Esophagus squamous epithelium (tissue), 4 donors: Measurements from ENCODE around the gene AP2A2.

Source experiments
- POLR2A ChIP-seq, 4 donors: fragments of 450-650 bp; IDR thresholded peaks; one replicate each; pipeline ENCODE4 v1.6.1; 2017; ENCODE audit warnings: antibody characterized with exemption in 4 of 4, mild to moderate bottlenecking in 4 of 4, moderate library complexity in 3 of 4
- TF ChIP-seq, protein P1 (sequence below), 6 experiments: fragments of 450-650 bp in 4 of 6; fragments of 200-600 bp in 2 of 6; sonication (generic) in 2 of 6; IDR thresholded peaks; one replicate each; pipeline ENCODE4 v1.5.1; 2016 to 2019; ENCODE audit warnings: antibody characterized with exemption in 6 of 6, mild to moderate bottlenecking in 4 of 6, moderate library complexity in 4 of 6

DNA sequence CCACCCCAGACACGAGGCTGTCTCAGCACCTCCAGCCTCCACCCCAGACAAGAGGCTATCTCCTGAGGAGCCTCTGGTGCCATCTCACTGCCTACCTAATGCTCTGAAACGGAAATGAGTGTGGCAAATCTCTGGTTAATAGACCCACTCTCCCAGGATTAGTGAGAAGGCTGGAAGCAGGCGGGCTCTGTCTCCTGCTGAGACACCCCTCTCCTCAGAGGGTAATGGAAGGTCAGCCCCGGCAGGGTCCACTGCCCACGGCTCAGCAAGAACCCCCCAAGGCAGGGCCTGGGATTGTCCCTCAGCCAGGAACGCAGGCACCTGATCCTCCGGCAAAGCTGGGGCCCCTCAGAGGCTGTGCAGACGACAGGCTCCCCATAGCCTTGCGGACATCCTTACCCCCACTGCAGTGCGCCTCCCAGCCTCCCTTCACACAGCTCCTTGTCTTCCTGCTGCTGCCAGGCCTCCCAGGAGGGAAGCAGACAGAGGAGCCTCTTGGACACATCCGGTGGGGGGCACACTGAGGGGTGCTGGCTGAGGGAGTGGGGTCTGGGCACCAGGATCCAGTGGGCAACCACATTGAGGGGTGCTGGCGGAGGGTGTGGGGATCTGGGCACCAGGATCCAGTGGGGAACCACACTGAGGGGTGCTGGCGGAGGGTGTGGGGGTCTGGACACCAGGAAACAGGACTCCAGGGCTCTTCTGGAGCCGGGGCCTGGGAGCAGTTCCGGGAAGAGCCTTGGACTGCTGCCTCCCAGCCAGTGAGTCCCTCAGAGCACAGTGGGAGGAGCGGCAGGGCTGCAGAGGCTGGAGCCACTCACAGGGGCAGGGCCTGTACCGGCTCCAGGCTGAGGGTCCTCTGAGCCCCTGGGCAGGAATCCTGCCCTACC, 28.2 kb upstream of the AP2A2 start:
- TF ChIP-seq, protein P1, sequence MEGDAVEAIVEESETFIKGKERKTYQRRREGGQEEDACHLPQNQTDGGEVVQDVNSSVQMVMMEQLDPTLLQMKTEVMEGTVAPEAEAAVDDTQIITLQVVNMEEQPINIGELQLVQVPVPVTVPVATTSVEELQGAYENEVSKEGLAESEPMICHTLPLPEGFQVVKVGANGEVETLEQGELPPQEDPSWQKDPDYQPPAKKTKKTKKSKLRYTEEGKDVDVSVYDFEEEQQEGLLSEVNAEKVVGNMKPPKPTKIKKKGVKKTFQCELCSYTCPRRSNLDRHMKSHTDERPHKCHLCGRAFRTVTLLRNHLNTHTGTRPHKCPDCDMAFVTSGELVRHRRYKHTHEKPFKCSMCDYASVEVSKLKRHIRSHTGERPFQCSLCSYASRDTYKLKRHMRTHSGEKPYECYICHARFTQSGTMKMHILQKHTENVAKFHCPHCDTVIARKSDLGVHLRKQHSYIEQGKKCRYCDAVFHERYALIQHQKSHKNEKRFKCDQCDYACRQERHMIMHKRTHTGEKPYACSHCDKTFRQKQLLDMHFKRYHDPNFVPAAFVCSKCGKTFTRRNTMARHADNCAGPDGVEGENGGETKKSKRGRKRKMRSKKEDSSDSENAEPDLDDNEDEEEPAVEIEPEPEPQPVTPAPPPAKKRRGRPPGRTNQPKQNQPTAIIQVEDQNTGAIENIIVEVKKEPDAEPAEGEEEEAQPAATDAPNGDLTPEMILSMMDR (IDR thresholded peaks at IDR 0.05) = no peak
- no peak for TF ChIP-seq POLR2A (IDR thresholded peaks at IDR 0.05)
